HG02610 (cell line): ENCODE measurements around the gene WASL.
A peak's percentile ranks its signal among the peaks of the same experiment; 100 is the strongest.

Experiments
- ATAC-seq: cut with Tn5 transposase; IDR thresholded peaks from one replicate; pipeline ENCODE4 v1.9.1; 2021; ENCODE audit warnings: mild to moderate bottlenecking, moderate library complexity; ENCODE audit not compliant: unreplicated experiment

WASL gene

GRCh38 chr7:123662293-123662692, 86.5 kb downstream of the WASL start:
- no peak for ATAC-seq

- ATAC-seq, result no peak
These were observed 87.0 kb downstream of the WASL start for GRCh38 chr7:123661765-123662164.

DNA sequence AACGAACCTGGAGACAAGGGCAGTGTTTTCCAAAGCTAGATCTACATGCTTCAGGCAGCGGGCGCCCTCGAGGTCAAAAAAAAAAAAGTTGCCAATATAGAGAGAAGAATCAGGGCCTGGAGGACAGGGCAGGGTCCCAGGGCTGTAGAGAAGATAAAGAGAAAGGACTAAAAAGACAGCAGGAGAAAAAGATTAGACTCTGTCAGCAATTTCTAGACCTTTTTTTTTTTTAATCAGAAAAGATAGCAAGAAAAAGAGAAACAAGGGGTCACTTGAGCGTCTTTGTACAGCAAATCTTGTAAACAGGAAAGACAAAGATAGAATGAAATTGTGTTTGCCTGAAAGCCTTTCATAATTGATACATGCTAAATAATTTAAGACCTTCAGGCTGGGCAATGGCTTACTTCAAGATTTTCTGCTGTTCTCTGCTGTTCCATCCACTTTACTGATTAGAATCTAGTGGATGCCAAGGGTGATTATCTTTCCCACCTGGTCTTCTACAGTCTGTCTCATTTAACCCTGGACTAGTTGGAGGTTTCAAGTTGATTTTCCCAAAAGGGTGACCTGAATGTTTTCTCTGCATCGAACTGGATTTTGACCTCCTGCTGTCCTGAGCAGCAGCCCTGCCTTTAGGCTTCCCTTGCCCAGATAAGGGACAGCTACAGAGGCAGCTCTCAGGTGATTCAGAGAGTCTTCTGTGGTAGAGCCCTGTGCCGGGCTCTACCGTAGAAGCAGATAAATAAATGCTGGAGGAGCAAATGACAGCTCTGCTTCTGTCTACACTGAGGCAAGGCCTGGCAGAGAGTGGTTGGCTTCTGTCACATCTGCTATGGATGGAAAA, 88.1 kb downstream of the WASL start:
- no peak for ATAC-seq

DNA sequence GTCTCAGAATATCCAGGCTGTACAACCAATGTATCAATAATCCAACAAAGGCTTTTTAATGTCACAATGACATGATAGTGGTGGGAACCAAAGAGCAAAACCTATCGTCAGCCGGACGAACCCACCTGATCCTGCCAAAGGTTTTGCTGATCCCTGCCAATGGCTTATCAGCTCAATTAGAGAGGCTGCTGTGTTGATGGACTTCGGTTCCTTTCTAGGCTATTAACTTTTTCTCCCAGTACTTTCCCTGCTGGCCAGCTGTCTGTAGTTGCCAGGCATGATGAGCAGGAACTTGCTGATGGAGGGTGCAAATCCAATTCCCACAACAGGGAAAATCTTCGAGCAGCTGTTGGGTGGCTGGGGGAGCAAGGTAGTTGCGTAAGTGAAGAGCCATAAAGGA, 90.8 kb downstream of the WASL start:
- no peak for ATAC-seq

DNA sequence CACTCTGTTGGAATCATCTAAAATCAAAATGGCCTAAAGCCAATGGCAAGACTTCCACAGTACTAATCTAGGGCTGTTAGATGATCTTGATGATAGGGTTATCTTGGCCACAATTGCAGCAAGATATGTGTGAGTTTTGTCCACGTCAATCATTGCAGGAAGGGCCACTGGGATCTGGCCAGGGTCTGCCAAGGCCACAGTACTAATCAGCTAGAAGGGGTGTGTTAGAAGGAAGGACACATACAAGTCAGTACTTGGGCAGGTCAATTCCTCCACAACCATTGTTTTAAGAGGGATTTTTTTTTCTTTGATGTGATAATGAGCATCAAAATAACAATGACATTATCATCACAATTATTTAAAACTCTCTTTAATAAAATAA, 91.5 kb downstream of the WASL start:
- ATAC-seq, result no peak

GRCh38 chr7:123656544-123657303, 92.1 kb downstream of the WASL start:
- no peak for ATAC-seq

DNA sequence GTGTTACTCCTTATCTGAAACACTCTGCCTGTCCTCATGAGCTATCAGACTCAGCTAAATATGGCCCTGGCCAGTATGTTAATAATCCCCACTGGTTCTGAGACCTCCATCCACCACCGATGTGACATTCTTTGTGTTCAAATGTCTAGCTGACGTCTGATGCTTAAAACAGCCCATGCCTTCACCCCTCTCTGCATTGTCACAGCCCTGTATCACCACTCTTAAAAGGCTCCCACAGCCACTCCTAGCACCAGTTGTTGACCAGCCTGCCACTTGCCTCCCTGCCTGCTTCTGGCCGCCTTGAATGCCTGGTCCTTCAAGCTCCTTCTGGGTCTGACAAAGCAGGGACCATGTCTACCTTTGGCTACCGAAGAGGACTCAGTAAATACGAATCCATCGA, 93.2 kb downstream of the WASL start, which contains the start of gene LMOD2:
TSS of gene LMOD2 (plus strand) at position 253 of the 400 bp plus-strand sequence. CDS start at position 351, 98 bp downstream.
- no peak for ATAC-seq

GRCh38 chr7:123653162-123653561, 95.6 kb downstream of the WASL start:
- no peak for ATAC-seq

DNA sequence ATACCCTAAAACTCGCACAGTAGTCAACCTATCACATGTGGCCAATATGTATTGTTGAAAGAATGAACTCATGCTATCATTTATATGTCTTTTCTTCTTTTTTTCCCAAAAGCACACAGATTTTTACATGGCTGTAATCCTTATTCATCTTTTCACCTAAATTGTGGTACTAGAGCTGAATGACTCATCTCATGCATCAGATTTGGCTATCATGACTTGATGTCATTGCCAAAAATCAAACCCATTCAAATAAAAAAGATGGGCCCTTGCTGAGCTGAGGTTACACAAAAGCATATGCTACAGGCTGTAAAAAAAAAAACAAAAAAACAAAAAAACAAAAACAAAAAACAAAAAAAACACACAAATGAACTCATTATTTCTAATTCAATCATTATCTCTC, 96.4 kb downstream of the WASL start:
- no peak for ATAC-seq

DNA sequence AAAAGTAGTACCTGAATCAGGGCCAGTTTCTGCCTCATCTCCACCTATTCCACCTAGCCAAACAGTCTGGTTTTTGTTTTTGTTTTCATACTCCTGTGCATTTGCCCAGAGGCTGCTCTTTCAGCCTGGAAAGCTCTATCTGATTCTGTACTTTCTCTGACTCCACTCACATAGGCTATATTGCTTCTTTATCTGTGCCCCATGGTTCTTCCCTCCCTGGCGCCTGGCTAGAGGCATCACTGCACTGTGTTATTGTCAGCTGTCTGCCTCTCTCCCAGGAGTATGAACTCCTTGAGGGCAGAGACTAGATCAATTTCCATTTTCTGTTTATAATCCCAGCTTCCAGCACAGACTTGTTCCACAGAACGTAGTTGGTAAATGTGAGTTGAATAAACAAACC, 98.2 kb downstream of the WASL start:
- no peak for ATAC-seq

DNA sequence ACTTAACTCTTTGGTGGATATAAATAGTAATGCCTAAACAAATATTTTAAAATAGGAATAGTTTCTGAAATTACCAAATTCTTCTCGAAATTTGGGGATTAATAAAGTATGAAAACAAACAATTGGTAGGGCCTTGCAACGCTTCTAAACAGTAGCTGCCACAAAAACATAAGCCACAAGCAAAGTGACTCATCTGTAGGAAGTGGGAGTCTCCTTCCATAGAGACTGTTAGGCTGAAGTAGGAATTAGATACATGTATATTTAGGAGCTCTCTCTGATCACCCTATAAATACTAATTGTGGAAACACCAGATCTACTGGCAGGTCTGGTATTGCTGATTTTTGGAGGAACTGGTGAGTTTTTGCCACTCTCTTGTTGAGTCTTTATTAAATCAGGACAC, 98.8 kb downstream of the WASL start:
- no peak for ATAC-seq

DNA sequence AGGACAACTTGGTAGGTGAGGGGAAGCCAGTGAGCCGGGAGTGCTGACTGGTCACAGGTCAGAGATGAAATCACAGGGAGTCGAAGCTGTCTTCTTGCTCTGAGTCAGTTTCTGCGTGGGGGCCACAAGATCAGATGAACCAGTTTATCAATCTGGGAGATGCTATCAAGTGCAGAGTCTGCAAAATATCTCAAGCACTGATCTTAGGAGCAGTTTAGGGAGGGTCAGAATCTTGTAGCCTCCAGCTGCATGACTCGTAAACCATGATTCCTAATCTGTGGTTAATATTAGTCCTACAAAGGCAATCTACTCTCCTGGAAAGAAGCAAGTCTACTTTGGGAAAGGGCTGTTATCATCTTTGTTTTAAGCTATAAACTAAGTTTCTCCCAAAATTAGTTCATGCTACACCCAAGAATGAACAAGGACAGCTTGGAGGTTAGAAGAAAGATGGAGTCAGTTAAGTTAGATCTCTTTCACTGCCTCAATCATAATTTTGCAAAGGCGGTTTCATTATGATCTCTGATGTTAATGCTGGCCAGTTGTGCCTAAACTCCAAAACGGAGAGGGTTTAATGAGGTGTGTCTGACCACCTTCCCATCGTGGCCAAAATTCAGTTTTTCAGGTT, 101.6 kb downstream of the WASL start:
- no peak for ATAC-seq

- no peak for ATAC-seq
These were observed 103.3 kb downstream of the WASL start for GRCh38 chr7:123645516-123645915.

- no peak for ATAC-seq
These were observed 105.0 kb downstream of the WASL start for GRCh38 chr7:123643495-123644441.

GRCh38 chr7:123641901-123642300, 106.9 kb downstream of the WASL start:
- ATAC-seq, result no peak

- ATAC-seq, result no peak
These were observed 108.2 kb downstream of the WASL start for GRCh38 chr7:123640583-123640982.

- ATAC-seq, result no peak
These were observed 109.2 kb downstream of the WASL start for GRCh38 chr7:123639631-123640030.

GRCh38 chr7:123637878-123638277, 110.9 kb downstream of the WASL start:
- no peak for ATAC-seq

DNA sequence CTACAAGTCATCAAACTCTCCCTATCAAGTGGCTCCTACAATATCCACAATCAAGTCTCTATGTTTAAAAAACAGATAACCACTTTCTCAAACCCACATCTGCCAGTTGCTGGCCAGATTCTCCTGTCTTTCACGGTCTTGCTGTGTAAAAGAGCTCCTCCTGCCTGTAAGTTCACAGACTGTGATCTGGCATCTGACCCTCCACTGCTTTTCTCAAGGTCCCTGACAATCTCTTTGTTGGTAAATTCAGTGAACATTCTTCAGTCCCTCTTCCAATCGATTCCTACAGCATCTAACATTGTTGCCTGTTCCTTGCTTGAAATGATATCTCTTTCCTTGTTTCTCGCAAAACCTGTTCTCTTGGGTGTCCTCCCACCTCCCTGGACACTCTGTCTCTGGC, 111.6 kb downstream of the WASL start:
- no peak for ATAC-seq

DNA sequence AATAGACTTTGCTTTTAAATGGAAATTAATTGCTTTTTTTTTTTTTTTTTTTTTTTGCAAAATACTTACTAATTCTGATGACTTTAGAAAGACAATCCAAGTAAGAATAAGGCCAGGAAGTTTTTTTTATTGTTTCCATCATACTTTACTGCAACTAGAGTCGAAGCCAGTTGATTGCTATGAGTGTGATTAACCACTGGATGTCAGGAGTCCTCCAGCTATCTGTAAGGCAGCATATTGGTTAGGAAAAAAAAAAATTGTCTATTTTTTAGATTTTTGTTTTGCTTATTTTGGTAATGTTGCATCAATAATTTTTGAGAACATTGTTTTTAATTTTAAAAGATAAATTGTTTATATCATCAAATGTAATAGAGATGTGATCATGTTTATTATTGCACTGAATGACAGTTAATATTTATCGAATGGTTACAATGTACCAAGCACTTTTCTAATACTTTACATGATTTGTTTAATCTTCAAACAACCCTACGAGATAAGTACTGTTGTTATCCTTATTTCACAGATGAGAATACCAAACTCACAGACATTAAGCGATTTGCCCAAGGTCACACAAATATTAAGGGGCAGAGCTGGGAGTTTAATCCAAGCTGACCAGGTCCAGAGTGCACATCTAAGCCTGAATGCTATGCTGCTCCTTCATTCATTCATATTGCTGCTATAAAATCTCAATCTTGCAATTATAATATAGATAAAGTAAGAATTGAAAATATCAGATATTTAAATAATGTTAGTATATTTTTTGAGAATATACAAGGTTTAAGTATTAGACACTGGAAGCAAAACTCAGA, 113.0 kb downstream of the WASL start:
- ATAC-seq, result peak; percentile 66
